Karpas-422 (cell line): ENCODE data around the gene USP7. TPM values are rescaled to one million over a fixed set of nuclear protein-coding genes. Genes with fewer than 3 reads are reported as not detected.

Source experiments
- DNase-seq: peaks from one replicate; pipeline ENCODE4 v3.0.0-alpha.2; 2015
- H2AFZ ChIP-seq: fragments of 200-600 bp; sonication (generic); 2 replicates; pipeline ENCODE4 v1.6.1; 2014; ENCODE audit warnings: antibody characterized with exemption, low read length, mixed read lengths
- H3K27ac ChIP-seq: fragments of 200-600 bp; sonication (generic); 2 replicates; pipeline ENCODE4 v1.5.1; 2014; ENCODE audit warnings: mild to moderate bottlenecking, low read length, moderate library complexity
- H3K27me3 ChIP-seq: fragments of 200-600 bp; sonication (generic); 2 replicates; pipeline ENCODE4 v1.6.1; 2014; ENCODE audit warnings: low read length, mixed read lengths
- H3K36me3 ChIP-seq: fragments of 200-600 bp; sonication (generic); 2 replicates; pipeline ENCODE4 v1.6.1; 2014; ENCODE audit warnings: low read length, mixed read lengths; ENCODE audit not compliant: insufficient read depth
- H3K4me1 ChIP-seq: fragments of 200-600 bp; sonication (generic); 2 replicates; pipeline ENCODE4 v1.6.1; 2014; ENCODE audit warnings: mild to moderate bottlenecking, low read length, mixed read lengths
- H3K4me2 ChIP-seq: fragments of 200-600 bp; sonication (generic); 2 replicates; pipeline ENCODE4 v1.6.1; 2014; ENCODE audit warnings: low read length, low read depth, mild to moderate bottlenecking; ENCODE audit not compliant: poor library complexity, severe bottlenecking
- H3K4me3 ChIP-seq: fragments of 200-600 bp; sonication (generic); 2 replicates; pipeline ENCODE4 v1.5.1; 2014; ENCODE audit warnings: mild to moderate bottlenecking, antibody characterized with exemption, low read length, mixed read lengths
- H3K79me2 ChIP-seq: fragments of 200-600 bp; sonication (generic); 2 replicates; pipeline ENCODE4 v1.6.1; 2014; ENCODE audit warnings: mild to moderate bottlenecking, low read length, mixed read lengths
- H3K9ac ChIP-seq: fragments of 200-600 bp; sonication (generic); 2 replicates; pipeline ENCODE4 v1.6.0; 2014; ENCODE audit warnings: low read length
- H3K9me2 ChIP-seq: fragments of 200-600 bp; sonication (generic), shearing (Covaris generic); replicated peaks from 2 replicates; pipeline ENCODE4 v1.6.0; 2014; ENCODE audit warnings: mild to moderate bottlenecking, low read length, moderate library complexity; ENCODE audit not compliant: insufficient read depth
- H3K9me3 ChIP-seq: fragments of 300-700, 200-600 bp; sonication (generic); 2 replicates; pipeline ENCODE4 v1.6.1; 2014; ENCODE audit warnings: low read length, mixed read lengths
- H4K20me1 ChIP-seq: fragments of 200-600 bp; sonication (generic); 2 replicates; pipeline ENCODE4 v1.6.1; 2014; ENCODE audit warnings: mild to moderate bottlenecking, antibody characterized with exemption, low read length, low read depth; ENCODE audit not compliant: insufficient read depth
- total RNA-seq: library from RNA; depleted of rRNA; stranded (reverse); fragments of >200 nt; shearing (Covaris generic); gene quantifications from 2 replicates; pipeline ENCODE4 v1.2.3, GENCODE V29; 2014; ENCODE audit warnings: low replicate concordance

Gene USP7
- total RNA-seq, 1 experiment from 2014 or later: 42.5 TPM

- no peaks in the 10 kb centered on the region for H3K9me3 ChIP-seq
- DNase-seq: no peak
- peaks cover 31% of the 10 kb centered on the region for H3K4me1 ChIP-seq
- no peak overlapping the region for H3K9ac ChIP-seq
- H3K27ac ChIP-seq: no peak overlapping the region
- peaks cover 36% of the 10 kb centered on the region; the same call in 1 of the 2 replicates for H4K20me1 ChIP-seq
- no peaks in the 10 kb centered on the region for H3K9me2 ChIP-seq
- no peak overlapping the region for H3K4me2 ChIP-seq
- no peaks in the 10 kb centered on the region for H3K27me3 ChIP-seq
- no peaks in the 10 kb centered on the region for H3K79me2 ChIP-seq
- no peak overlapping the region for H3K4me3 ChIP-seq
- H2AFZ ChIP-seq: no peak overlapping the region
- H3K36me3 ChIP-seq: peaks cover 19% of the 10 kb centered on the region
Observed at GRCh38 chr16:8888951-8889892, 74.5 kb downstream of the USP7 start.

- H3K9ac ChIP-seq: no peak overlapping the region
- no peak overlapping the region for H2AFZ ChIP-seq
- H3K79me2 ChIP-seq: no peaks in the 10 kb centered on the region
- no peak for DNase-seq
- no peak overlapping the region for H3K4me2 ChIP-seq
- H3K9me3 ChIP-seq: no peaks in the 10 kb centered on the region
- H3K9me2 ChIP-seq: no peaks in the 10 kb centered on the region
- peaks cover 23% of the 10 kb centered on the region for H3K4me1 ChIP-seq
- H4K20me1 ChIP-seq: peaks cover 34% of the 10 kb centered on the region; the same call in 1 of the 2 replicates
- H3K27ac ChIP-seq: no peak overlapping the region
- H3K4me3 ChIP-seq: no peak overlapping the region
- peaks cover 14% of the 10 kb centered on the region for H3K36me3 ChIP-seq
- no peaks in the 10 kb centered on the region for H3K27me3 ChIP-seq
Observed at GRCh38 chr16:8887952-8888560, 75.7 kb downstream of the USP7 start.

- DNase-seq: no peak
- H3K4me2 ChIP-seq: no peak overlapping the region
- H3K27ac ChIP-seq: no peak overlapping the region
- H3K9me2 ChIP-seq: no peaks in the 10 kb centered on the region
- no peaks in the 10 kb centered on the region for H3K27me3 ChIP-seq
- H3K9ac ChIP-seq: no peak overlapping the region
- no peaks in the 10 kb centered on the region for H3K79me2 ChIP-seq
- H3K9me3 ChIP-seq: no peaks in the 10 kb centered on the region
- no peak overlapping the region for H2AFZ ChIP-seq
- peaks cover 11% of the 10 kb centered on the region; the same call in 1 of the 2 replicates for H3K36me3 ChIP-seq
- H3K4me3 ChIP-seq: no peak overlapping the region
- peaks cover 33% of the 10 kb centered on the region; the same call in 1 of the 2 replicates for H4K20me1 ChIP-seq
- peaks cover 16% of the 10 kb centered on the region for H3K4me1 ChIP-seq
Observed at GRCh38 chr16:8887431-8887765, 76.3 kb downstream of the USP7 start.

GRCh38 chr16:8886593-8887430 is 76.9 kb downstream of the USP7 start:
- H3K4me2 ChIP-seq: no peak overlapping the region
- H3K4me1 ChIP-seq: peaks cover 15% of the 10 kb centered on the region
- no peaks in the 10 kb centered on the region for H3K9me2 ChIP-seq
- no peaks in the 10 kb centered on the region for H3K27me3 ChIP-seq
- H3K36me3 ChIP-seq: peaks cover 11% of the 10 kb centered on the region; the same call in 1 of the 2 replicates
- H2AFZ ChIP-seq: no peak overlapping the region
- no peak overlapping the region for H3K27ac ChIP-seq
- H4K20me1 ChIP-seq: peaks cover 27% of the 10 kb centered on the region; the same call in 1 of the 2 replicates
- H3K4me3 ChIP-seq: no peak overlapping the region
- no peaks in the 10 kb centered on the region for H3K9me3 ChIP-seq
- no peak overlapping the region for H3K9ac ChIP-seq
- no peak for DNase-seq
- no peaks in the 10 kb centered on the region for H3K79me2 ChIP-seq

GRCh38 chr16:8885674-8886592 is 77.8 kb downstream of the USP7 start:
- no peak overlapping the region for H2AFZ ChIP-seq
- peaks cover 18% of the 10 kb centered on the region for H3K4me1 ChIP-seq
- H4K20me1 ChIP-seq: peaks cover 23% of the 10 kb centered on the region; the same call in 1 of the 2 replicates
- no peaks in the 10 kb centered on the region for H3K9me3 ChIP-seq
- no peaks in the 10 kb centered on the region for H3K27me3 ChIP-seq
- H3K36me3 ChIP-seq: 0 out of 2 replicates have a peak, but pooled peaks cover 3% of the 10 kb centered on the region
- H3K9ac ChIP-seq: no peak overlapping the region
- no peak for DNase-seq
- H3K4me3 ChIP-seq: no peak overlapping the region
- no peaks in the 10 kb centered on the region for H3K79me2 ChIP-seq
- H3K27ac ChIP-seq: no peak overlapping the region
- no peaks in the 10 kb centered on the region for H3K9me2 ChIP-seq
- no peak overlapping the region for H3K4me2 ChIP-seq

- Histone ChIP-seq H3K4me2 (no peak overlapping the region), H3K27me3 (no peaks in the 10 kb centered on the region), H3K79me2 (no peaks in the 10 kb centered on the region), H3K9me2 (no peaks in the 10 kb centered on the region), H3K9me3 (no peaks in the 10 kb centered on the region), H3K4me3 (no peak overlapping the region), H3K9ac (no peak overlapping the region), H3K27ac (no peak overlapping the region), H3K4me1 (peaks cover 18% of the 10 kb centered on the region), H2AFZ (no peak overlapping the region), H4K20me1 (peaks cover 19% of the 10 kb centered on the region; the same call in 1 of the 2 replicates), H3K36me3 (no peaks in the 10 kb centered on the region)
- no peak for DNase-seq
Observed at GRCh38 chr16:8882725-8883377, 80.9 kb downstream of the USP7 start.

- Histone ChIP-seq H3K79me2 (no peaks in the 10 kb centered on the region), H3K9me2 (no peaks in the 10 kb centered on the region), H3K4me3 (no peak within 1 kb of the TSS), H3K9me3 (no peaks in the 10 kb centered on the region), H2AFZ (no peak within 1 kb of the TSS), H3K4me2 (no peak within 1 kb of the TSS), H3K9ac (no peak within 1 kb of the TSS), H3K4me1 (peaks cover 18% of the 10 kb centered on the region), H4K20me1 (peaks cover 13% of the 10 kb centered on the region; the same call in 1 of the 2 replicates), H3K36me3 (no peaks in the 10 kb centered on the region), H3K27ac (no peak within 1 kb of the TSS), H3K27me3 (no peaks in the 10 kb centered on the region)
- no peak for DNase-seq
Observed at GRCh38 chr16:8882041-8882617, 81.6 kb downstream of the USP7 start, which contains the start of gene LITAFD. Gene LITAFD, plus strand, starts transcription at chr16:8882351. Its CDS starts 2,005 bp downstream, at chr16:8884356.
